Measurements from ENCODE around the gene PSENEN.

PSENEN gene

GRCh38 chr19:35781650-35782049 lies 36.2 kb downstream of the PSENEN start (continued):
- no peak for TF ChIP-seq ZNF664 (tag by site-specific recombination; IDR thresholded peaks at IDR 0.05)
- peak; percentile 89 for TF ChIP-seq GLIS1 (tag by site-specific recombination; IDR thresholded peaks at IDR 0.05)
- no peak for TF ChIP-seq ZNF529 (tag by site-specific recombination; IDR thresholded peaks at IDR 0.05; ENCODE audit: insufficient replicate concordance)
- TF ChIP-seq ZNF670 (tag by site-specific recombination; IDR thresholded peaks at IDR 0.05; ENCODE audit: low read depth): no peak
- no peak for TF ChIP-seq ZBTB8A (tag by site-specific recombination; IDR thresholded peaks at IDR 0.05)
- 0 out of 2 replicates have a peak, but pooled peaks have one; percentile 8 for TF ChIP-seq SCRT2 (tag by site-specific recombination; IDR thresholded peaks at IDR 0.05)
- no peak for TF ChIP-seq ZNF704 (tag by site-specific recombination; IDR thresholded peaks at IDR 0.05)
- no peak for TF ChIP-seq REPIN1 (tag by site-specific recombination; IDR thresholded peaks at IDR 0.05; ENCODE audit: low read depth)
- TF ChIP-seq GLI4 (tag by site-specific recombination; IDR thresholded peaks at IDR 0.05): no peak
- no peak for TF ChIP-seq ZNF473 (tag by site-specific recombination; IDR thresholded peaks at IDR 0.05)
- no peak for TF ChIP-seq ZBTB10 (tag by site-specific recombination; IDR thresholded peaks at IDR 0.05)
- peak; percentile 52; the same call in 1 of the 2 replicates for TF ChIP-seq ZBTB17 (tag by site-specific recombination; IDR thresholded peaks at IDR 0.05)
- no peak for TF ChIP-seq ZBTB21 (tag by site-specific recombination; IDR thresholded peaks at IDR 0.05)
- no peak for TF ChIP-seq ZNF776 (tag by site-specific recombination; IDR thresholded peaks at IDR 0.05; ENCODE audit: borderline replicate concordance)
- no peak for TF ChIP-seq ZNF518A (tag by site-specific recombination; conservative IDR thresholded peaks at IDR 0.05; ENCODE audit: low read depth)
- TF ChIP-seq TRIM28 (IDR thresholded peaks at IDR 0.05; ENCODE audit: borderline replicate concordance, low read length): no peak
- TF ChIP-seq ZNF266 (tag by site-specific recombination; IDR thresholded peaks at IDR 0.05; ENCODE audit: low read depth): no peak
- TF ChIP-seq ZFHX2 (tag by site-specific recombination; conservative IDR thresholded peaks at IDR 0.05): no peak
- TF ChIP-seq ZNF423 (tag by site-specific recombination; IDR thresholded peaks at IDR 0.05): no peak
- no peak for TF ChIP-seq ZNF510 (tag by site-specific recombination; IDR thresholded peaks at IDR 0.05; ENCODE audit: insufficient replicate concordance)
- no peak for TF ChIP-seq ZNF837 (tag by site-specific recombination; IDR thresholded peaks at IDR 0.05)
- TF ChIP-seq ZBTB7A (tag by site-specific recombination; IDR thresholded peaks at IDR 0.05; ENCODE audit: low read depth): no peak
- no peak for TF ChIP-seq ZNF155 (tag by site-specific recombination; IDR thresholded peaks at IDR 0.05)
- no peak for TF ChIP-seq ZNF24 (tag by site-specific recombination; IDR thresholded peaks at IDR 0.05)
- TF ChIP-seq ZNF677 (tag by site-specific recombination; IDR thresholded peaks at IDR 0.05): no peak
- no peak for TF ChIP-seq OVOL3 (tag by site-specific recombination; IDR thresholded peaks at IDR 0.05)
- peak; percentile 13; the same call in 1 of the 2 replicates for TF ChIP-seq PRDM10 (tag by site-specific recombination; IDR thresholded peaks at IDR 0.05)
- no peak for TF ChIP-seq ZNF394 (tag by site-specific recombination; IDR thresholded peaks at IDR 0.05; ENCODE audit: borderline replicate concordance)
